Stimulated activated naive CD4-positive, alpha-beta T cell (primary cell): ENCODE data around the gene RAPGEF4.

Experiments
- DNase-seq, 6 experiments: peaks; one replicate each; lab custom pipeline; 2025; lab: John Stamatoyannopoulos, UW

RAPGEF4 gene

GRCh38 chr2:172967036-172967982, 231.7 kb downstream of the RAPGEF4 start:
- DNase-seq = no peak

- DNase-seq = no peak
Observed at GRCh38 chr2:172968061-172968469, 232.4 kb downstream of the RAPGEF4 start.

GRCh38 chr2:172969166-172969565, 233.5 kb downstream of the RAPGEF4 start:
- DNase-seq = no peak

GRCh38 chr2:172969609-172970008, 234.0 kb downstream of the RAPGEF4 start:
- no peak for DNase-seq

- peak in 4 of 6 experiments; percentile 2 to 58 (median 48) for DNase-seq
Observed at GRCh38 chr2:172970660-172971059, 235.0 kb downstream of the RAPGEF4 start.

GRCh38 chr2:172972005-172972619, 236.5 kb downstream of the RAPGEF4 start:
- DNase-seq = peak in 3 of 6 experiments; percentile 6 to 21 (median 13)

- DNase-seq = no peak
Observed at GRCh38 chr2:172974762-172975161, 239.1 kb downstream of the RAPGEF4 start.

- DNase-seq = no peak
Observed at GRCh38 chr2:172976116-172976515, 240.5 kb downstream of the RAPGEF4 start.

- DNase-seq = no peak
Observed at GRCh38 chr2:172976816-172977215, 241.2 kb downstream of the RAPGEF4 start.

- DNase-seq = no peak
Observed at GRCh38 chr2:172977270-172978062, 241.8 kb downstream of the RAPGEF4 start.

- DNase-seq = no peak
Observed at GRCh38 chr2:172978063-172978383, 242.4 kb downstream of the RAPGEF4 start.

- DNase-seq = no peak
Observed at GRCh38 chr2:172985139-172985892, 249.7 kb downstream of the RAPGEF4 start.

- DNase-seq = no peak
Observed at GRCh38 chr2:172986040-172986439, 250.4 kb downstream of the RAPGEF4 start.

- no peak for DNase-seq
Observed at GRCh38 chr2:172988728-172989127, 253.1 kb downstream of the RAPGEF4 start.

GRCh38 chr2:172991031-172991430, 255.4 kb downstream of the RAPGEF4 start:
- DNase-seq = no peak

- no peak for DNase-seq
Observed at GRCh38 chr2:172993139-172993538, 257.5 kb downstream of the RAPGEF4 start.

GRCh38 chr2:172993931-172994717, 258.5 kb downstream of the RAPGEF4 start:
- DNase-seq = no peak

GRCh38 chr2:172994864-172995263, 259.2 kb downstream of the RAPGEF4 start:
- DNase-seq = no peak

- no peak for DNase-seq
Observed at GRCh38 chr2:172995323-172996244, 259.9 kb downstream of the RAPGEF4 start.
